DMS79 (cell line): ENCODE data around the gene NDUFS6.

Source experiments
- DNase-seq: peaks from one replicate; lab custom pipeline; 2025; lab: John Stamatoyannopoulos, UW

NDUFS6 gene

GRCh38 chr5:1853531-1853930, 52.3 kb downstream of the NDUFS6 start:
- no peak for DNase-seq

- no peak for DNase-seq
Observed at GRCh38 chr5:1855075-1855474, 53.9 kb downstream of the NDUFS6 start.

GRCh38 chr5:1855596-1855995, 54.4 kb downstream of the NDUFS6 start:
- DNase-seq = no peak

- DNase-seq = no peak
Observed at GRCh38 chr5:1856596-1857255, 55.5 kb downstream of the NDUFS6 start.

- DNase-seq = no peak
Observed at GRCh38 chr5:1857256-1857600, 56.0 kb downstream of the NDUFS6 start.

- DNase-seq = no peak
Observed at GRCh38 chr5:1858436-1858835, 57.2 kb downstream of the NDUFS6 start.

- no peak for DNase-seq
Observed at GRCh38 chr5:1859099-1859498, 57.9 kb downstream of the NDUFS6 start.

- DNase-seq = no peak
Observed at GRCh38 chr5:1860021-1860610, 58.9 kb downstream of the NDUFS6 start.

GRCh38 chr5:1860949-1861348, 59.7 kb downstream of the NDUFS6 start:
- DNase-seq = no peak

GRCh38 chr5:1864896-1865440, 63.8 kb downstream of the NDUFS6 start:
- no peak for DNase-seq

GRCh38 chr5:1865486-1865885, 64.3 kb downstream of the NDUFS6 start:
- no peak for DNase-seq
